Mammary epithelial cell (primary cell): ENCODE measurements around the gene S100PBP.

Experiments
- EZH2 ChIP-seq: IDR thresholded peaks from 2 replicates; pipeline ENCODE4 v1.6.1; 2012; ENCODE audit warnings: low read length, inconsistent platforms, borderline replicate concordance
- TF ChIP-seq, protein P1 (sequence below), 2 donors: IDR thresholded peaks in 1 of 2; conservative IDR thresholded peaks in 1 of 2; 2 replicates each; pipeline ENCODE4 v1.5.1; 2011 to 2012; ENCODE audit warnings: inconsistent platforms in 2 of 2, low read length in 2 of 2, mild to moderate bottlenecking in 2 of 2, control low read depth in 1 of 2, low read depth in 1 of 2; ENCODE audit not compliant: insufficient read depth in 1 of 2; ENCODE audit errors: extremely low read depth in 1 of 2

DNA sequence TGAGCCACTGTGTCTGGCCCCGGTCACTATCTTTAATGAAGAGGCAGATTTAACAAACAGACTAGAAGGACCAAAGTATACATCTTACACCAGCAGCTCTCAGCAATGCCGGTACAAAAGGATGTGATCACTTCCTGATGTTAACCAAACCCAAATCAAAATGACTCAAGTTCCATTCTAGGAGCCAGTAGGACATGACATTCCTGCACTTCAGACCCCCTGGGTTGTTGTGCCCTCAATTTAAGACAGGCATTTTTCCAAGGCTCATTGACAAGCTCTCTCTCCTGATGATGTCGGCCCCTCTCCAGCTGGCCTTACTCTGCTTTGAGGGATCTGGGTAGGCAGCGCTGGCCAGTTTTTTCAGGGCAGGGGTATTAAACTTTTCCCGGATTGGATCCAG lies 35.4 kb upstream of the S100PBP start:
- TF ChIP-seq, protein P1, sequence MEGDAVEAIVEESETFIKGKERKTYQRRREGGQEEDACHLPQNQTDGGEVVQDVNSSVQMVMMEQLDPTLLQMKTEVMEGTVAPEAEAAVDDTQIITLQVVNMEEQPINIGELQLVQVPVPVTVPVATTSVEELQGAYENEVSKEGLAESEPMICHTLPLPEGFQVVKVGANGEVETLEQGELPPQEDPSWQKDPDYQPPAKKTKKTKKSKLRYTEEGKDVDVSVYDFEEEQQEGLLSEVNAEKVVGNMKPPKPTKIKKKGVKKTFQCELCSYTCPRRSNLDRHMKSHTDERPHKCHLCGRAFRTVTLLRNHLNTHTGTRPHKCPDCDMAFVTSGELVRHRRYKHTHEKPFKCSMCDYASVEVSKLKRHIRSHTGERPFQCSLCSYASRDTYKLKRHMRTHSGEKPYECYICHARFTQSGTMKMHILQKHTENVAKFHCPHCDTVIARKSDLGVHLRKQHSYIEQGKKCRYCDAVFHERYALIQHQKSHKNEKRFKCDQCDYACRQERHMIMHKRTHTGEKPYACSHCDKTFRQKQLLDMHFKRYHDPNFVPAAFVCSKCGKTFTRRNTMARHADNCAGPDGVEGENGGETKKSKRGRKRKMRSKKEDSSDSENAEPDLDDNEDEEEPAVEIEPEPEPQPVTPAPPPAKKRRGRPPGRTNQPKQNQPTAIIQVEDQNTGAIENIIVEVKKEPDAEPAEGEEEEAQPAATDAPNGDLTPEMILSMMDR (conservative IDR thresholded peaks at IDR 0.05 in 1 of 2, IDR thresholded peaks at IDR 0.05 in 1 of 2; ENCODE audit: extremely low read depth in 1 of 2, insufficient read depth in 1 of 2, low read depth in 1 of 2, low read length in 2 of 2), result no peak
- no peak for TF ChIP-seq EZH2
